ENCODE results near the gene EPHA2.

EPHA2 gene

GRCh38 chr1:16144325-16145029 is 11.4 kb downstream of the EPHA2 start:
- no peak for ATAC-seq
- TF ChIP-seq ESRRG (CRISPR knock-in tag; IDR thresholded peaks at IDR 0.05) (no peak), ARNTL (CRISPR knock-in tag; IDR thresholded peaks at IDR 0.05; ENCODE audit: borderline replicate concordance, low read depth) (no peak), ZFP30 (CRISPR knock-in tag; IDR thresholded peaks at IDR 0.05) (no peak), TCF4 (CRISPR knock-in tag; IDR thresholded peaks at IDR 0.05; ENCODE audit: borderline replicate concordance) (no peak), ZNF565 (CRISPR knock-in tag; conservative IDR thresholded peaks at IDR 0.05; ENCODE audit: low read depth) (no peak), SNAI2 (CRISPR knock-in tag; IDR thresholded peaks at IDR 0.05) (no peak), ZNF70 (CRISPR knock-in tag; IDR thresholded peaks at IDR 0.05) (no peak)
- TF ChIP-seq, protein P1, sequence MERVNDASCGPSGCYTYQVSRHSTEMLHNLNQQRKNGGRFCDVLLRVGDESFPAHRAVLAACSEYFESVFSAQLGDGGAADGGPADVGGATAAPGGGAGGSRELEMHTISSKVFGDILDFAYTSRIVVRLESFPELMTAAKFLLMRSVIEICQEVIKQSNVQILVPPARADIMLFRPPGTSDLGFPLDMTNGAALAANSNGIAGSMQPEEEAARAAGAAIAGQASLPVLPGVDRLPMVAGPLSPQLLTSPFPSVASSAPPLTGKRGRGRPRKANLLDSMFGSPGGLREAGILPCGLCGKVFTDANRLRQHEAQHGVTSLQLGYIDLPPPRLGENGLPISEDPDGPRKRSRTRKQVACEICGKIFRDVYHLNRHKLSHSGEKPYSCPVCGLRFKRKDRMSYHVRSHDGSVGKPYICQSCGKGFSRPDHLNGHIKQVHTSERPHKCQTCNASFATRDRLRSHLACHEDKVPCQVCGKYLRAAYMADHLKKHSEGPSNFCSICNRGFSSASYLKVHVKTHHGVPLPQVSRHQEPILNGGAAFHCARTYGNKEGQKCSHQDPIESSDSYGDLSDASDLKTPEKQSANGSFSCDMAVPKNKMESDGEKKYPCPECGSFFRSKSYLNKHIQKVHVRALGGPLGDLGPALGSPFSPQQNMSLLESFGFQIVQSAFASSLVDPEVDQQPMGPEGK (CRISPR knock-in tag; IDR thresholded peaks at IDR 0.05; ENCODE audit: borderline replicate concordance), result no peak

GRCh38 chr1:16143566-16144324 is 12.1 kb downstream of the EPHA2 start:
- no peak for ATAC-seq
- TF ChIP-seq SNAI2 (CRISPR knock-in tag; IDR thresholded peaks at IDR 0.05) (no peak), OSR1 (CRISPR knock-in tag; IDR thresholded peaks at IDR 0.05) (no peak), ZNF70 (CRISPR knock-in tag; IDR thresholded peaks at IDR 0.05) (no peak), CREB5 (CRISPR knock-in tag; IDR thresholded peaks at IDR 0.05; ENCODE audit: low read depth) (no peak), ARNTL (CRISPR knock-in tag; IDR thresholded peaks at IDR 0.05; ENCODE audit: borderline replicate concordance, low read depth) (no peak), CSDC2 (CRISPR knock-in tag; IDR thresholded peaks at IDR 0.05) (no peak), GLIS3 (CRISPR knock-in tag; IDR thresholded peaks at IDR 0.05) (no peak), TOX (CRISPR knock-in tag; IDR thresholded peaks at IDR 0.05; ENCODE audit: borderline replicate concordance) (no peak), ZNF565 (CRISPR knock-in tag; conservative IDR thresholded peaks at IDR 0.05; ENCODE audit: low read depth) (no peak), ZFP30 (CRISPR knock-in tag; IDR thresholded peaks at IDR 0.05) (no peak), ZNF8 (CRISPR knock-in tag; IDR thresholded peaks at IDR 0.05) (no peak), RARB (CRISPR knock-in tag; IDR thresholded peaks at IDR 0.05) (no peak), ZC3H10 (CRISPR knock-in tag; IDR thresholded peaks at IDR 0.05) (no peak), BACH2 (CRISPR knock-in tag; IDR thresholded peaks at IDR 0.05; ENCODE audit: borderline replicate concordance) (no peak), ISL1 (CRISPR knock-in tag; IDR thresholded peaks at IDR 0.05) (no peak)
- TF ChIP-seq, protein P2, sequence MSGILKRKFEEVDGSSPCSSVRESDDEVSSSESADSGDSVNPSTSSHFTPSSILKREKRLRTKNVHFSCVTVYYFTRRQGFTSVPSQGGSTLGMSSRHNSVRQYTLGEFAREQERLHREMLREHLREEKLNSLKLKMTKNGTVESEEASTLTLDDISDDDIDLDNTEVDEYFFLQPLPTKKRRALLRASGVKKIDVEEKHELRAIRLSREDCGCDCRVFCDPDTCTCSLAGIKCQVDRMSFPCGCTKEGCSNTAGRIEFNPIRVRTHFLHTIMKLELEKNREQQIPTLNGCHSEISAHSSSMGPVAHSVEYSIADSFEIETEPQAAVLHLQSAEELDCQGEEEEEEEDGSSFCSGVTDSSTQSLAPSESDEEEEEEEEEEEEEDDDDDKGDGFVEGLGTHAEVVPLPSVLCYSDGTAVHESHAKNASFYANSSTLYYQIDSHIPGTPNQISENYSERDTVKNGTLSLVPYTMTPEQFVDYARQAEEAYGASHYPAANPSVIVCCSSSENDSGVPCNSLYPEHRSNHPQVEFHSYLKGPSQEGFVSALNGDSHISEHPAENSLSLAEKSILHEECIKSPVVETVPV (CRISPR knock-in tag; IDR thresholded peaks at IDR 0.05), result no peak

GRCh38 chr1:16143005-16143565 is 12.8 kb downstream of the EPHA2 start:
- no peak for ATAC-seq
- no peak for TF ChIP-seq PPARA (CRISPR knock-in tag; IDR thresholded peaks at IDR 0.05; ENCODE audit: borderline replicate concordance)
- TF ChIP-seq, protein P1 (CRISPR knock-in tag; IDR thresholded peaks at IDR 0.05; ENCODE audit: borderline replicate concordance), result no peak
- no peak for TF ChIP-seq ESRRG (CRISPR knock-in tag; IDR thresholded peaks at IDR 0.05)
- TF ChIP-seq ISL1 (CRISPR knock-in tag; IDR thresholded peaks at IDR 0.05), result no peak
- TF ChIP-seq ZFP30 (CRISPR knock-in tag; IDR thresholded peaks at IDR 0.05), result no peak
- no peak for TF ChIP-seq ZNF70 (CRISPR knock-in tag; IDR thresholded peaks at IDR 0.05)
- TF ChIP-seq TSHZ2 (CRISPR knock-in tag; IDR thresholded peaks at IDR 0.05), result no peak
- TF ChIP-seq CREB5 (CRISPR knock-in tag; IDR thresholded peaks at IDR 0.05; ENCODE audit: low read depth), result no peak
- TF ChIP-seq, protein P3, sequence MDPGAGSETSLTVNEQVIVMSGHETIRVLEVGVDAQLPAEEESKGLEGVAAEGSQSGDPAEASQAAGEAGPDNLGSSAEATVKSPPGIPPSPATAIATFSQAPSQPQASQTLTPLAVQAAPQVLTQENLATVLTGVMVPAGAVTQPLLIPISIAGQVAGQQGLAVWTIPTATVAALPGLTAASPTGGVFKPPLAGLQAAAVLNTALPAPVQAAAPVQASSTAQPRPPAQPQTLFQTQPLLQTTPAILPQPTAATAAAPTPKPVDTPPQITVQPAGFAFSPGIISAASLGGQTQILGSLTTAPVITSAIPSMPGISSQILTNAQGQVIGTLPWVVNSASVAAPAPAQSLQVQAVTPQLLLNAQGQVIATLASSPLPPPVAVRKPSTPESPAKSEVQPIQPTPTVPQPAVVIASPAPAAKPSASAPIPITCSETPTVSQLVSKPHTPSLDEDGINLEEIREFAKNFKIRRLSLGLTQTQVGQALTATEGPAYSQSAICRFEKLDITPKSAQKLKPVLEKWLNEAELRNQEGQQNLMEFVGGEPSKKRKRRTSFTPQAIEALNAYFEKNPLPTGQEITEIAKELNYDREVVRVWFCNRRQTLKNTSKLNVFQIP (CRISPR knock-in tag; IDR thresholded peaks at IDR 0.05; ENCODE audit: borderline replicate concordance, low read depth), result no peak
- TF ChIP-seq OSR1 (CRISPR knock-in tag; IDR thresholded peaks at IDR 0.05), result no peak
- TF ChIP-seq RARB (CRISPR knock-in tag; IDR thresholded peaks at IDR 0.05), result no peak
- no peak for TF ChIP-seq BACH2 (CRISPR knock-in tag; IDR thresholded peaks at IDR 0.05; ENCODE audit: borderline replicate concordance)
- no peak for TF ChIP-seq TCF4 (CRISPR knock-in tag; IDR thresholded peaks at IDR 0.05; ENCODE audit: borderline replicate concordance)
- TF ChIP-seq SNAI2 (CRISPR knock-in tag; IDR thresholded peaks at IDR 0.05), result no peak
- no peak for TF ChIP-seq CSDC2 (CRISPR knock-in tag; IDR thresholded peaks at IDR 0.05)

All from SK-N-SH treated with all-trans-retinoic acid at 6 μM for 48 hours (cell line).